Activated gamma-delta T cell (primary cell): Measurements from ENCODE around the gene ZFYVE1.
"Not testable (repeated sequence)": the region's sequence is repeated elsewhere in the genome, so short reads cannot be mapped to it uniquely, and the experiment has no call there.

Source experiments
- DNase-seq: peaks from one replicate; lab custom pipeline; 2025; lab: John Stamatoyannopoulos, UW
- total RNA-seq, 2 donors: gene quantifications; one replicate each; lab custom pipeline; 2026; lab: John Stamatoyannopoulos, UW

ZFYVE1 gene, protein sequence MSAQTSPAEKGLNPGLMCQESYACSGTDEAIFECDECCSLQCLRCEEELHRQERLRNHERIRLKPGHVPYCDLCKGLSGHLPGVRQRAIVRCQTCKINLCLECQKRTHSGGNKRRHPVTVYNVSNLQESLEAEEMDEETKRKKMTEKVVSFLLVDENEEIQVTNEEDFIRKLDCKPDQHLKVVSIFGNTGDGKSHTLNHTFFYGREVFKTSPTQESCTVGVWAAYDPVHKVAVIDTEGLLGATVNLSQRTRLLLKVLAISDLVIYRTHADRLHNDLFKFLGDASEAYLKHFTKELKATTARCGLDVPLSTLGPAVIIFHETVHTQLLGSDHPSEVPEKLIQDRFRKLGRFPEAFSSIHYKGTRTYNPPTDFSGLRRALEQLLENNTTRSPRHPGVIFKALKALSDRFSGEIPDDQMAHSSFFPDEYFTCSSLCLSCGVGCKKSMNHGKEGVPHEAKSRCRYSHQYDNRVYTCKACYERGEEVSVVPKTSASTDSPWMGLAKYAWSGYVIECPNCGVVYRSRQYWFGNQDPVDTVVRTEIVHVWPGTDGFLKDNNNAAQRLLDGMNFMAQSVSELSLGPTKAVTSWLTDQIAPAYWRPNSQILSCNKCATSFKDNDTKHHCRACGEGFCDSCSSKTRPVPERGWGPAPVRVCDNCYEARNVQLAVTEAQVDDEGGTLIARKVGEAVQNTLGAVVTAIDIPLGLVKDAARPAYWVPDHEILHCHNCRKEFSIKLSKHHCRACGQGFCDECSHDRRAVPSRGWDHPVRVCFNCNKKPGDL
- 33.7 to 40.3 reads per million in 2 donors for total RNA-seq

DNA sequence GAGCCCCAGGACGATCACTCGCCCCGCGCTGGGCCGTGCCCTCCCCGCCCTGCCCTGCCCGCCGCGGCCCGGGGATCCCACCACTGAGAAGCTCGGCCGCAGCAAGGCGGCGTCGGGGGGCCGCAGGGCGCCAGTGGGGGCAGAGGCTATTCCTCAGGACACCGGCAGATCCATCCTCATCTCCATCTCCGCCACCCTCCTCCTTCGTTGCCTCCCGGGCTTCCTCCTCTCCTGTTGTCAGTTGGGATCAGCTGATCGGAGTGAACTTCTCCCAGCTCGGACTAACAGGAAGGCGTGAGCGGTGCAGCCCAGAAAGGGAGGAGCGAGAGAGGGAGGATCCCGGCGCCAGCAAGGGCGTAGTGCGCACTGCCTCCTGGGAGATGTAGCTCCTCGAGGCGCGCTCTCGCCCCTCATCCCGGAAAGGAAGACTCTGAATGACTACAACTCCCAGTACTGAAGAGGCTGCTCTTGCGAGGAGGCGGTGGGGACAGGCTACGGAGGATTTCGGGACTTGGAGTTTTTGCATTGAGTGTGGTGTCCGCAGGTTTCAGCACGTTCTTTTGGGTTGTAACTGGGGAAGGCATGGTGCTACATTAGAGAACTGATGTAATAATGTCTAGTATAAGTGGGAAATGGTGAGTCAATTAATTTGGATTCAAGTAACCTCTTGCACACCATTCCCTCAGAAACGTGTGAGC lies at the start of gene ZFYVE1:
TSS of gene ZFYVE1 (minus strand) at position 262 of the 698 bp plus-strand sequence. CDS start 2,598 bp downstream, outside the sequence.
- peak; percentile 61 for DNase-seq

DNA sequence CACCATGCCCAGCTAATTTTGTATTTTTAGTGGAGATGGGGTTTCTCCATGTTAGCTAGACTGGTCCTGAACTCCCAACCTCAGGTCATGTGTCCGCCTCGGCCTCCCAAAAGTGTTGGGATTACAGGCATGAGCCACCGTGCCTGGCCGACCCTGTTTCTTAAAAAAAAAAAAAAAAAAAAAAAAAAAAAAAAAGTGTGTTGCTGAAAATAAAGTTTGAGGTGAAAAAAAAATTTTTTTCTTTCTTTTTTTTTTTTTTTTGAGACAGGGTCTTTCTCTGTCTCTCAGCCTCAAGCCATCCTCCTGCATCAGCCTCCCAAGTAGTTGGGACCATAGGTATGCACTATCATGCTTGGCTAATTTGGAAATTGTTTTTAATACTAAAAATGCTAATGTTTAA lies 42.7 kb upstream of the ZFYVE1 start:
- DNase-seq = no peak

DNA sequence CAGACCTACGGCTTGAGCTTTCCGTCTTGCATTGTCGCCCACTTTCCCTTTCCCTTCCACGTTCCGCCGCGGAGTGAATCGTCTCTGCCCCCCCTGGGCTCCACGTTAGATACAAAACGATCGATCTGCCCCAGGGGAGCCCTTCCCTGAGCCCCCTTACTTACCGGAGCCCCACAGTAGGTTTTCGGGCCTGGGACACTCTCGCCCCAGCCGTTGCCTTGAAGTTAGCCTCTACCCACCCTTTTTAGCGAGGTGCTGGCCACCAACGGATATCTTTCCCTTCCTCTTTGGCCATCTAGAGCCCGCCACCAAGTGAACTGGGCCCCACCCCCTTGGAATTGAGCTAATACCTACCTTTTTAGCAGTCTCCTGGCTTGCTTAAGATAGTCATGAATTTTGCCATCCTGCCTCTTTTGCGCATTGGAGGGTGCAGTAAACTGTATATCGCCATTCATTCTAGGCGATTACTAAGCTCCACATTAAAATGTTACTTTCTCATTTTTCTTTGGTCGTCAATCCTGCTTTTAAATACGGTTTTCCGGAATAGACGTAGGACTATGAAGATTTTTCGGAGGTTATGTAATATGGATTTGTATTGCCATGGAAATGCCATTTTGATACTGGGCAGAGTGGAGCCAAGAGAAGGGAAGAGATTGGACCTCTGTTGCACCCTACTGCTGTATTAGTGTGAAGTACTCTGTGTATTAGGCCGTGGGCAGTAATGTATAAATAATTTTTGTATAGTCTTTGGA lies 32.2 kb upstream of the ZFYVE1 start:
- no peak for DNase-seq

DNA sequence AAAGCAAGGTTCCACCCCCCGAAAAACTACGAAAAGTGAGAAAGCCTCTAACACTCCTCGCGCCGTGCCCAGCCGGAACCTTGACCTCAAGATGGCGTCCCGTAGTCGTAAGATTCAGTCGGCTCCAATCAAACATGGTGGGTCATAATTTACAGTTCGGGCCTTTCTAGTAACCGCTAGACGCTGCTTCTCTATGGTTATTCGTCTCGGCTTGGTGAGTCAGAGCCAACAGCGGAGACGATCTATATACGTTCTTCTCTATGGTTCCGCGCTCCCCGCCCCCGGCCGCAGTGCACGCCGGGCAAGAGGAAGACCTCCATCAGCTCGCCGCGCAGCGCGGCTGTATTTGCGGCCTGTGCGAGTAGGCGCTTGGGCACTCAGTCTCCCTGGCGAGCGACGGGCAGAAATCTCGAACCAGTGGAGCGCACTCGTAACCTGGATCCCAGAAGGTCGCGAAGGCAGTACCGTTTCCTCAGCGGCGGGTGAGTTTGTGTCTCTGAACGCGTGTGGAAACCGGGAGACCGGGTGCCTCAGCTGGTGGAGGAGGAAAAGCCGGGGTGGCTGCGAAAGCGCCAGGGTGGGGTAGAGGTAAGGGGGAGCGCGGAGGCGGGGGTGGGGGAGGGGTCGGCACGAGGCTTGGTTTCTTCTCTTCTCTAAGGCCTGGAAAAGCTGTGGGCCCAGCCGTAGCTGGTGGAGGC lies 31.5 kb upstream of the ZFYVE1 start, which contains the start of gene RBM25:
TSS of gene RBM25 (plus strand) at position 311 of the 698 bp plus-strand sequence. CDS start 13,108 bp downstream, outside the sequence.
- peak; percentile 89 for DNase-seq

DNA sequence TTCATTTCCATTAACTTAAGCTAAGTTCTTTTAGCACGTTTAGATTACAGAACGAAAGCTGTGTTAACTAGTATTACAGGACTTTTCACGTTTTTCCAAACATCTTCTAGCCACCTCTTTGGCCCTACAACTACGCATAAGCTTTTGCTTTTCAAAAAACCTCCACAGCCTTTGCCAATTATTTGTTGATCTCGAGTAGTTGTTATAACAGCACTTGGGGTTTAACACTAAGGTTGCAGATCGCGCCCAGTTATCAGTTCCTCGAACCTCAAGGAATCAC lies 31.0 kb upstream of the ZFYVE1 start:
- DNase-seq = no peak

DNA sequence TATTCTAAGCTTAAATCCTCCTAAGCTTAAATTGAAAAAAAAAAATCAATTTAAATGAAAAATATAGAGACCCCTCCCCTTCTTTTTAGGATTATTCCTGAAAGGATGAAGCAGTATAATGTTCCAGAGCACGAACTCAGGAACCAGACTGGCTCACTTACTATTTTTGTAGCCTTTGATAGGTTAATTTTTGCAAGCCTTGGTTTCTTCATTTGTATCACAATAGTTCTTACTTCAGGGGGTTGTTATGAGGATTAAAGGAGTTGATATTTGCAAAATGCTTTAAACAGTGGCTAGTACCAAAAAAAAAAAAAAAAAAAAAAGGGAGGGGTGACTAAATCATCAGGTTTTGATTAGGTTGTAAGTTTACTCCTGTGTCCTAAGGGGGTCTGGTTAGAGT lies 28.3 kb upstream of the ZFYVE1 start:
- DNase-seq = no peak

DNA sequence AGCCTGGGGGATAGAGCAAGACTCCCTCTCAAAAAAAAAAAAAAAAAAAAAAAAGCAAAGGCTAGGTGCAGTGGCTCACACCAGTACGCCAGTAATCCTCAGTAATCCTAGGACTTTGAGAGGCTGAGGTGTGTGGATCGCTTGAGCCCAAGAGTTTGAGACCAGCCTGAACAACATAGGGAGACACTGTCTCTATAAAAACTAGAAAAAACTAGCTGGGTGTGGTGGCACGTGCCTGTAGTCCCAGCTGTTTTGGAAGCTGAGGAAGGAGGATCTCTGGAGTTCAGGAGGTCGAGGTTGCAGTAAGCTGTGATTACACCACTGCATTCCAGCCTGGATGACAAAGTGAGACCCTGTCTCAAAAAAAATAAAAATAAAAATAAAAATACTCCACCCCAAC lies 22.5 kb upstream of the ZFYVE1 start:
- DNase-seq = no peak

DNA sequence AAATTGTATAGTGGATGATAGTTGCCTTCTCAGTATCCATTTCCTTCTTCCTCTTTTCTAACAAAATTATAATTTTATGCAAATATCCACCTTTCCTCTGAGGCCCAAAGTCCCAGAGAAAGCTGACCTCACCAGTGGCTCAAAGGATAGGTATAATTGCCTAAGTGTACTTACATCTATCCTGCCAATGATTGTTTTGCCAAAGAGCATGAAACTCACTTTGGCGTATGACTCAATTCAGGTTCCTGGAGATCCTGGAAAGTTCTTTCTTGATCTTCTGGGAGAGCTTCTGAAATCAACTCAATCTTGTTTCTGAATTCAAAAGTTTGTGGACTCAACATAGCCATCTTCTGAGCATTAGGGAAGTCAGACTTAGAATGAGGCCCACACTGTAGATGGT lies 20.9 kb upstream of the ZFYVE1 start:
- DNase-seq = no peak

DNA sequence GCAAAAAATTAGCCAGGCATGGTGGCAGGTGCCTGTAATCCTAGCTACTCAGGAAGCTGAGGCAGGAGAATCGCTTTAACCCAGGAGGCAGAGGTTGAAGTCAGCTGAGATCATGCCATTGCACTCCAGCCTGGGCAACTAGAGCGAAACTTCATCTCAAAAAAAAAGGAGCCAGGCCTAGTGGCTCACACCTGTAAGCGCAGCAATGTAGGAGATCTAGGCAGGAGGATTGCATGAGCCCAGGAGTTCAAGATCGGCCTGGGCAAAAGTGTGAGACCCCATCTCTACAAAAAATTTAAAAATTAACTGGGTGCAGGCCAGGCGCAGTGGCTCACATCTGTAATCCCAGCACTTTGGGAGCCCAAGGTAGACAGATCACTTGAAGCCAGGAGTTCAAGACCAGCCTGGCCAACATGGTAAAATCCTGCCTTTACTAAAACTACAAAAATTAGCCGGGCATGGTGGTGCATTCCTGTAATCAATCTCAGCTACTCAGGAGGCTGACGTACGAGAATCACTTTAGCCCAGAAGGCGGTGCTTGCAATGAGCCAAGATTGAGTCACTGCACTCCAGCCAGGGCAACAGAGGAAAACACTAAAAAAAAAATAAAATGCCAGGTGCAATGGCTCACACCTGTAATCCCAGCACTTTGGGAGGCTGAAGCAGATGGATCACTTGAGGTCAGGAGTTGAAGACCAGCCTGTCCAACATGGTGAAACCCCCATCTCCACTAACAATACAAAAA lies 10.0 kb upstream of the ZFYVE1 start:
- not testable (repeated sequence) for DNase-seq

DNA sequence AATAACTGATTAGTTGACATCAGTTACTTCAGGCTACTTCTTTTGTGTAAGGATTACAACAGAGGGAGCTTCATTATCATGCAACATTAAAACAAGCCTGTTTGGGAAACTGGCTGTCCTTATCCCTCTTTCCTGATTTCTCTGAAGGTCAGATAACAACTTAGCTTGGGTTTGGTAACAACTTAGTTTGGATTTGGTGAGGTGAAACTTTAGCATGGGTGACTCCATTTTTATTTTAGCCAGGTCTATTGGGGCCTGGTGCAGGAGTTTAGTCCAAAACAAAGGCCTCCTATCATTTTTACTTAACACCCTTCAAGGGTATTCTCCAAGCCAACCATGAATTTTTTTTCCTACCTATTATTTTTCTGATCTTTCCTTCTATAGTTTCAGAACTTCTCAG lies 1.1 kb upstream of the ZFYVE1 start:
- DNase-seq = no peak

DNA sequence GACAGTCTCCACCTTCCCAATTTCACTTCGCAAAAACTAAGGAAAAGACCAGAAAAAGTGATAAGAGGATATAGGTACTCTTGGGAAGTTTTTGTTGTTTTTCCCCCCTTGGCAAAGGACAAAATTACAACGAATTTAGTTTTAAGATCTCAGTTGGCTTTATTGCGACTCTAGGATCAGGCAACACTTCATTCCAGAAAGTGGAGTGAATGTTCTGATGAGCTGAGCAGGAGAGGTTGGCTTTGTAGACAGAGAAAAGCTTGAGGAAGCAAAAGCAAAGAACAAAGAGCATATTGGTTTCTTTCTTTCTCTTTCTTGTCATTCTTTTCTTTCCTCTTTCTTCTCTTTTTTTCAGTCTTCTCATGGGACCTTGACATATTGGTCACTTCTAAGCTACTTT lies 640 bp upstream of the ZFYVE1 start:
- no peak for DNase-seq

DNA sequence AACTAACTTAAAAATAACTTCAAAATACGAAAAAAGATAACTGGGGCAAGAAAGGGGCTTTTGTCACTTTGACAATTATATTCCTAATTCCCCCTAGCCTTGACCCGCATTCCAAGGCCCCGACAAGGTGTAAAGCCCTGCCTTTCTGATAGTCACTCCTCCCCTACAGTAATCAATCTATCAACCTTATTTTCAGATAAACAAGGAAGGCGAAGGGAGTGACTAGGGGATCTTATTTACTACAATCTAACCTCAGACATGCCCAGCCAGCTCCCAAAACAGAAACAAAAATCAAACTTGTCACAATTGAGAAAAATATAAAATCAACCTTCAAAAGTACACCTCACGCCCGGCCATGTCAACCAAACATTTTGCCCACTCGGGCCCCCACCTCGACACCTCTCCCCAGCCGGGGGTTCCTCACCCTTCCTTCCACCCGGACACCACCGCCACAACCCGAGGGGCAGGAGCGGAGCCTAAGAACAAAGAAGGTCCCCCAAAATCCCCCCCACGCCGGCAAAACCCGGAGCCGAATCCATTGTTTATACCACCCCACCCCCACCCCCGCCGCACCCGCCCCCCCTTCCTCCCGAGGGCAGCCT lies 562 bp downstream of the ZFYVE1 start:
- no peak for DNase-seq

DNA sequence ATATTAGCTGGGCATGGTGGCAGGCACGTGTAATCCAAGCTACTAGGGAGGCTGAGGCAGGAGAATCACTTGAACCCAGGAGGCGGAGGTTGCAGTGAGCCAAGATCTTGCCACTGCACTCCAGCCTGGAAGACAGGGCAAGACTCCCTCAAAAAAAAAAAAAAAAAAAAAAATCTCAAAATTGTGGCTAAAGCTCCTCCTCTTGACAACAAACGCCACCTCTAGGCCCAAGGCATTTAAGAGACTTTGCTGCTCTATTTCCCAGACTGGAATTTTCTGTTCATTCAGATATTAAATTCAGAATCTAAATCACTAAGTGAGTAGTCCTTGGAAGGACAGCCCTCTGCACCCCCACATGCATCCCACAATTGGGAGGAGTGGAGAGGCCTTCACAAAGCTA lies 1.4 kb downstream of the ZFYVE1 start:
- no peak for DNase-seq

DNA sequence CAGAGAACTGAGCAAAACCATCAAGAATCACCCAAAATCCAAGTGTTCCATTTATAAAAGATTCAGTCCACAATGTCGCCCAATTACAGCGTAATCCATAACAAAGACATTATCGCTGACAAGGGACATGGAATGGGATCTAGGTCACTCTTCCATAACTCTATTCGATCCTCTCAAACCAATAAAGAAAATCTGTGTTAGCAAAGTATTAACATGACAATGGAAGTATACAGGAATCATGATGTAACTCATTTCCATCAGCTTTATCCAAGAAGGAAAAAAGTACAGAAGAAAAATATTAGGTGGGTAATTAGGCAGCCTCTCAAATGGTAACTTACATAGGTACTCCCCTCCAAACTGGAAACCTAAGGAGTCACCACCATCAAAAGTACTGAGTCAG lies 4.9 kb downstream of the ZFYVE1 start:
- no peak for DNase-seq

DNA sequence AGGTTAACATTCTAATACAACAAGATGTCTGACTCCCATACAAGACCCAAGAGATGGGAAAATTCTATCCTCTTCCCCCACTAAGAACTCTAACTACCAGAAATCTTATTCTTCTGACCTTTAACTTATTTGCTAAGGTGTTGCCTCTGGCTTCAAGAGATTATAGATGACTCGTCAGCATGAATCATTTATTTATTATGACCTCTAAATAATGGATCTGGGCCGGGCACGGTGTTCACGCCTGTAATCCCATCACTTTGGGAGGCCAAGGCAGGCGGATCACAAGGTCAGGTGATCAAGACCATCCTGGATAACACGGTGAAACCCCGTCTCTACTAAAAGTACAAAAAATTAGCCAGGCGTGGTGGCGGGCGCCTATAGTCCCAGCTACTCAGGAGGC lies 10.9 kb downstream of the ZFYVE1 start:
- DNase-seq = not testable (repeated sequence)

DNA sequence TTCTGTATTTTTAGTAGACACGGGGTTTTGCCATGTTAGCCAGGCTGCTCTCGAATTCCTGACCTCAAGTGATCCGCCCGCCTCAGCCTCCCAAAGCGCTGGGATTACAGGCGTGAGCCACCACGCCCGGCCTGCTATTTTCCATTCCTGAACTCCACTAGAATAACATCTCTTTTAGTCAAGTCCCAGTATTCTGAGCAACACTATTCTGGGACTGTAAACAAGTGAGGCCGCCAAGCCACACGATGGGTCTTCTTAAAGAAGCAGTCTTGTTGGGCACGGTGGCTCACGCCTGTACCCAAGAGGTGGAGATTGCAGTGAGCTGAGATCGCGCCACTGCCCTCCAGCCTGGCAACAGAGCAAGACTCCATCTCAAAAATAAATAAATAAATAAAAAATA lies 11.4 kb downstream of the ZFYVE1 start:
- DNase-seq = not testable (repeated sequence)

DNA sequence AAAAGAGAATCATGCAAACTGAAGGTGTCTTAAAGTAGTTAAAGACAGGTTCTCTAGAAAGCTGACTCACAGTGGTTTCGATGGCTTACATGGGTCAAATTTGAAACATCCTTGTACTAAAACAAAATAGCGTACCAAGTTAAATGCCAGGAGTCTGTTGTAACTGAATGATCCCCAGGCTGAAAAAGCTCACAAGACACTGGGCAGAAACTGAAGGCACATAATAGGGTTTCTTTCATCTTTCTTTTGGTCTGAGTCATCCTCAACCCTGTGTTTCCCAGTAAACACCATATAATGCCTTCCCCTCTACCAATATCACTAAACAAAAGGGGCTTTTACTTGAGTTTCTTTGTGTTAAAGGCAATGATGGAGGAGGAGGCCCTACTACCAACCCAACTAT lies 12.8 kb downstream of the ZFYVE1 start:
- no peak for DNase-seq

DNA sequence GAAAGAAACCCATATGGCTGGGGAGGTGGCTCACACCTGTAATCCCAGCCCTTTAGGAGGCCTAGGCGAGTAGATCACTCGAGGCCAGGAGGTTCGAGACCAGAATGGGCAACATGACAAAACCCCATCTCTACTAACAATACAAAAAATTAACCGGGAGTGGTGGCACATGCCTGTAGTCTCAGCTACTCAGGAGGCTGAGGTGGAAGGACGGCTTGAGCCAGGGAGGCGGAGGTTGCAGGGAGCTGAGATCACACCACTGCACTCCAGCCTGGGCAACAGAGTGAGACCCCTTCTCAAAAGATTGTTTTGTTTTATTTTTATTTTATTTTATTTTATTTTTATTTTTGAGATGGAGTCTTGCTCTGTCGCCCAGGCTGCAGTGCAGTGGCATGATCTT lies 15.7 kb downstream of the ZFYVE1 start:
- DNase-seq = not testable (repeated sequence)

DNA sequence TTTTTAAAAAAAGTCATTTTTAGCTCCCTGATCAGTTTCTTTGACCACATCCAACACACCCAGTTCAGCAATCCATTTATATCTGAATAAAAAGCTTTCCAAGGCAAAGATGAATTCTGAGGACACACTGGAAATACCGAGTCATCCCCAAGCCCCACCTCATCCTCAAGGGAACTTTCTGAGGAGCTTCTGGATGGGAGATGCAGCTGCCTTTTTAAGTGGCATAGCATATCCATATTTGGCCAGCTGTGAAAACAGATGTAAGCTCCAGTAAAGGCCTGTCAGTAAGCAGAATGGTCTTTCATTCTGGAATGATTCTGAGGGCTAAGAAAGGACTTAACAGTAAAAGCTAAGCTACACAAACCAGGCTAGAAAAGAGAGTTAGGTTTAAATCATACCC lies 18.4 kb downstream of the ZFYVE1 start:
- no peak for DNase-seq

DNA sequence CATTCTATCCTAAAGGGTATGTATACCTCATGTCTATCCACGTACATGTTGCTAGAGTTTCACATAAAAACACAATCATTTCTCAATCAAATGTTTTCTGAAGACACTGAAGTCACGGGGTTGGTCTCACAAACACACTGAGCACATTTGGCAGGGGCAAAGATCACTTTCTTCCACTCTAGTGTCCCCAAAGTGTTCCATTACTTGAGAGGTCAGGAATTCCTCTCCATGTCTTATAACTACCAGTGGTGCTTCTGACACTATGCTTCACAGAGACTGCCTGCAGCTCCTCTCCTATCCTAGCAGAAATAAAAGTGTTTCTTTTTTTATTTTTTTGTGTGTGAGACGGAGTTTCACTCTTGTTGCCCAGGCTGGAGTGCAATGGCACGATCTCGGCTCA lies 19.1 kb downstream of the ZFYVE1 start:
- no peak for DNase-seq
